HepG2 (cell line): ENCODE data around the gene INTS6. TPM values are rescaled to one million over a fixed set of nuclear protein-coding genes. Genes with fewer than 3 reads are reported as not detected.

Experiments used
- ATAC-seq: fragments of 200-7000 bp; cut with Tn5 transposase; 3 replicates; pipeline ENCODE4 v1.9.1; 2020; ENCODE audit warnings: mild to moderate bottlenecking, moderate library complexity
- BruUV-seq: library from RNA; stranded (reverse); fragments of 400-500 nt; replicated peaks from 2 replicates; lab custom pipeline; 2021; lab: Mats Ljungman, UMichigan
- CTCF ChIA-PET: fragments of 300-600 bp; formaldehyde crosslinking; extraction: SDS; loops from one replicate; lab custom pipeline; 2021; ENCODE audit warnings: low total read pairs, inconsistent platforms, low intra/inter-chr PET ratio; lab: Yijun Ruan, JAX
- POLR2A ChIA-PET: fragments of 350-600 bp; sonication (Branson Sonifier 250); formaldehyde crosslinking; loops from one replicate; lab custom pipeline; 2020; ENCODE audit warnings: antibody characterized with exemption, inconsistent platforms; lab: Yijun Ruan, JAX
- DNase-seq: peaks from one replicate; pipeline ENCODE4 v3.0.0-alpha.2; 2015; ENCODE audit warnings: low spot score
- FAIRE-seq: peaks from 3 replicates; lab custom pipeline; 2011; peaks lifted over from hg19 to GRCh38; lab: Jason Lieb, UNC
- H2AFZ ChIP-seq: one replicate; pipeline ENCODE4 v1.6.1; 2011; ENCODE audit warnings: low read length, inconsistent platforms
- H3K27ac ChIP-seq: fragments of 300-600 bp; 3 replicates; pipeline ENCODE4 v1.8.0; 2011; ENCODE audit warnings: mixed run types, mild to moderate bottlenecking, mixed read lengths, low read length, inconsistent platforms; ENCODE audit not compliant: insufficient read depth; ENCODE audit errors: extremely low read length
- H3K27me3 ChIP-seq, 2 experiments: fragments of 200-600 bp in 1 of 2; 2 replicates in 1 of 2; 3 replicates in 1 of 2; pipeline versions ENCODE4 v1.6.0 to v1.8.0; 2011; ENCODE audit warnings: low read length in 2 of 2, mild to moderate bottlenecking in 2 of 2, moderate library complexity in 2 of 2, inconsistent platforms in 1 of 2; ENCODE audit not compliant: insufficient read depth in 2 of 2, control insufficient read depth in 1 of 2
- H3K36me3 ChIP-seq, 2 experiments: fragments of 200-600 bp in 1 of 2; replicated peaks in 1 of 2; 2 replicates in 1 of 2; 3 replicates in 1 of 2; pipeline versions ENCODE4 v1.5.1 to v1.8.0; 2011; ENCODE audit warnings: low read length in 2 of 2, inconsistent platforms in 1 of 2; ENCODE audit not compliant: insufficient read depth in 2 of 2, control insufficient read depth in 1 of 2
- H3K4me1 ChIP-seq: 2 replicates; pipeline ENCODE4 v1.5.1; 2012; ENCODE audit warnings: low read length, inconsistent platforms; ENCODE audit not compliant: insufficient read depth
- H3K4me2 ChIP-seq: 2 replicates; pipeline ENCODE4 v1.6.0; 2011; ENCODE audit warnings: low read depth, low read length, inconsistent platforms
- H3K4me3 ChIP-seq, 3 experiments: fragments of 200-600 bp in 1 of 3; sonication (generic), shearing (Covaris generic) in 1 of 3; replicated peaks in 1 of 3; 2 replicates each; pipeline ENCODE4 v1.5.1; 2011 to 2016; ENCODE audit warnings: low read length in 3 of 3, inconsistent platforms in 2 of 3, low read depth in 2 of 3, mild to moderate bottlenecking in 2 of 3, control low read depth in 1 of 3, mixed read lengths in 1 of 3; ENCODE audit not compliant: insufficient read depth in 1 of 3
- H3K79me2 ChIP-seq: one replicate; pipeline ENCODE4 v1.6.1; 2011; ENCODE audit warnings: low read length, inconsistent platforms; ENCODE audit not compliant: insufficient read depth
- H3K9ac ChIP-seq: 2 replicates; pipeline ENCODE4 v1.6.0; 2011; ENCODE audit warnings: mild to moderate bottlenecking, low read depth, low read length, inconsistent platforms; ENCODE audit not compliant: insufficient read depth
- H3K9me3 ChIP-seq: 2 replicates; pipeline ENCODE4 v1.5.1; 2012; ENCODE audit warnings: mild to moderate bottlenecking, low read length
- H4K20me1 ChIP-seq: 2 replicates; pipeline ENCODE4 v1.6.0; 2011; ENCODE audit warnings: inconsistent platforms, mild to moderate bottlenecking, low read length, moderate library complexity; ENCODE audit not compliant: insufficient read depth
- MAFF ChIP-seq: IDR thresholded peaks from 2 replicates; pipeline ENCODE4 v1.6.1; 2011; ENCODE audit warnings: low read depth, low read length, improper control_type of control experiment
- MAFK ChIP-seq, 2 experiments: IDR thresholded peaks in 1 of 2; conservative IDR thresholded peaks in 1 of 2; 2 replicates each; pipeline ENCODE4 v1.6.1; 2011; ENCODE audit warnings: improper control_type of control experiment in 2 of 2, low read length in 2 of 2
- RBM22 ChIP-seq: fragments of 200-400 bp; formaldehyde crosslinking; optimal IDR thresholded peaks from 2 replicates; pipeline ENCODE3; 2017; ENCODE audit warnings: mild to moderate bottlenecking, low read length, moderate library complexity
- SNAI1 ChIP-seq: sonication (generic); formaldehyde crosslinking; IDR thresholded peaks from 2 replicates; pipeline ENCODE4 v1.5.0; 2020; ENCODE audit warnings: mild to moderate bottlenecking, missing genetic modification reagents, borderline replicate concordance
- ZNF674 ChIP-seq: sonication (generic); formaldehyde crosslinking; IDR thresholded peaks from 2 replicates; pipeline ENCODE4 v1.5.0; 2020; ENCODE audit warnings: low read depth, mild to moderate bottlenecking, missing genetic modification reagents
- ZSCAN29 ChIP-seq: sonication (generic); formaldehyde crosslinking; conservative IDR thresholded peaks from 2 replicates; pipeline ENCODE4 v1.4.0; 2020; ENCODE audit warnings: mild to moderate bottlenecking, missing genetic modification reagents
- WGBS: methylation state at CpG from one replicate; pipeline ENCODE4 v1.1.6; 2017; ENCODE audit warnings: low lambda C conversion rate; 5-methylcytosine and 5-hydroxymethylcytosine counted together
- in situ Hi-C: cut with HindIII; loops from 2 replicates; pipeline ENCODE4 v1.10.0; 2017; ENCODE audit warnings: low pct_unique_long_range_greater_than_20kb; ENCODE audit not compliant: extremely low pct_ligation_motif_present
- intact Hi-C: fragments of 100-400 bp; cut with micrococcal nuclease; formaldehyde crosslinking; loops from one replicate; pipeline ENCODE4 v1.10.0; 2022; ENCODE audit not compliant: unreplicated experiment
- polyA plus RNA-seq, 8 experiments: library from polyadenylated mRNA; depleted of rRNA in 3 of 8; stranded (reverse) in 7 of 8; unstranded in 1 of 8; fragments of >200 nt; fragmentation: Illumina TruSeq in 4 of 8; extraction: Trizol in 4 of 8; gene quantifications; 2 replicates each; pipeline versions ENCODE4 v1.2.1 to v1.2.3, GENCODE V29; 2011 to 2016; ENCODE audit warnings: low read depth in 4 of 8, missing spikeins in 1 of 8, mixed read lengths in 1 of 8; ENCODE audit not compliant: insufficient read depth in 1 of 8
- total RNA-seq, 5 experiments: library from RNA; depleted of rRNA; stranded (reverse); fragments of >200 nt; fragmentation: Illumina TruSeq; extraction: Trizol; gene quantifications; 2 replicates each; pipeline ENCODE4 v1.2.3, GENCODE V29; 2016; ENCODE audit warnings: low read depth in 1 of 5

Gene INTS6
- total and polyA plus RNA-seq, 2 of the 13 experiments (the other 11 are each of a cell fraction or from before 2014, with no cell fraction given) = 27.9 to 38.4 TPM

GRCh38 chr13:51373451-51373850 lies 79.4 kb downstream of the INTS6 start:
- FAIRE-seq (no peak), ATAC-seq (no peak), DNase-seq (no peak)
- in situ Hi-C loops = no loop called here
- BruUV-seq = no TSS peak
- Histone ChIP-seq H3K4me3 (no peak overlapping the region), H3K9ac (no peak overlapping the region), H4K20me1 (no peaks in the 10 kb centered on the region), H3K36me3 (peaks cover 14 to 89% of the 10 kb centered on the region in 2 experiments), H3K4me1 (no peaks in the 10 kb centered on the region)
- 91% methylated on average over 2 of the region's 2 CpGs for WGBS
- TF ChIP-seq RBM22 = peak; percentile 22
- no peak for TF ChIP-seq SNAI1 (CRISPR knock-in tag)
- TF ChIP-seq, all 625 proteins: peak for 1
- ChIA-PET POLR2A (no interaction called here), CTCF (no interaction called here)
- Histone ChIP-seq H3K27me3 (no peaks in the 10 kb centered on the region), H3K9me3 (no peaks in the 10 kb centered on the region), H3K27ac (no peak overlapping the region), H3K79me2 (no peaks in the 10 kb centered on the region), H2AFZ (no peak overlapping the region), H3K4me2 (no peak overlapping the region)
- intact Hi-C loops = no loop called here

DNA sequence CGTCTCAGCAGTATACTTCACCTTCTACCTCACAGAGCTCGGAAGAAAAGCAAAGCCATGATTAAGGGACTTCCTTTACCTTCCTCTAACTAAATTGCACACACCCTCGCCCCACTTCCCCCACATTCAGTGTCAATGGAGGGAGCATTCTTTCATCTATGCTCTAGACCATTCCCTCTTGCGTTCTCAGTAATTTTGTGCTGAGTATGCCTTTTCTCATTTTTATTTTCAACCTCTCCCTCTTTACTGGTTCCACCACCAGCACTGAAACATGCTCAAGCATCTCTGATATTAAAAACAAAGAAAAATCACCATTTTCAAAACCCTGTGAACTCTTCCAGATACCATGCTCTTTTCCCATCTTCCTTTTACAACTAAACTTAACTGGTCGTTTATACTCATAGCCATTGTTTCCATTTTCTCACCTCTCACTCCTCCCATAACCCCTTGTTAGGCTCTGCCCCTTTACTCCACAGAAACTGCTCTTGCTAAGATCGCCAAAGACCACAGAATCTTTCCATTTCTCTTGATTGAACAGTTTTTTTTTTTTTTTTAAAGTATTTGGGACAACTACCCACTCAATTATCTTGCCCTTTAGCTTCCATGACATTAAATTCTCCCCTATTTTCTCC lies 81.0 kb downstream of the INTS6 start:
- no peaks in the 10 kb centered on the region for H3K27me3 ChIP-seq
- WGBS = 96% methylated on average over 6 of the region's 6 CpGs
- no peak overlapping the region for H3K4me2 ChIP-seq
- no peaks in the 10 kb centered on the region for H3K79me2 ChIP-seq
- H3K4me3 ChIP-seq = no peak overlapping the region
- ATAC-seq = no peak
- DNase-seq = no peak
- TF ChIP-seq MAFK (conservative IDR thresholded peaks at IDR 0.05 in 1 of 2, IDR thresholded peaks at IDR 0.05 in 1 of 2; ENCODE audit: low read length in 2 of 2) (peak; percentile 75 to 88), ZNF674 (CRISPR knock-in tag) (no peak), MAFF (peak; percentile 79), ZSCAN29 (CRISPR knock-in tag) (no peak)
- H3K9ac ChIP-seq = no peak overlapping the region
- in situ Hi-C loops = no loop called here
- H4K20me1 ChIP-seq = no peaks in the 10 kb centered on the region
- no peaks in the 10 kb centered on the region for H3K4me1 ChIP-seq
- H3K9me3 ChIP-seq = no peaks in the 10 kb centered on the region
- H2AFZ ChIP-seq = no peak overlapping the region
- POLR2A ChIA-PET = no interaction called here
- no peak overlapping the region for H3K27ac ChIP-seq
- CTCF ChIA-PET = no interaction called here
- intact Hi-C loops = no loop called here
- no TSS peak for BruUV-seq
- no peak for FAIRE-seq
- H3K36me3 ChIP-seq = peaks cover 13 to 91% of the 10 kb centered on the region in 2 experiments
